Type B pancreatic cell (in vitro differentiated cells): Measurements from ENCODE around the gene PRKG1. TPM values are rescaled to one million over a fixed set of nuclear protein-coding genes. Genes with fewer than 3 reads are reported as not detected.

Source experiments
- DNase-seq: peaks from one replicate; pipeline ENCODE4 v3.0.0; 2021; ENCODE audit warnings: mixed read lengths; ENCODE audit not compliant: unreplicated experiment; ENCODE audit errors: extremely low spot score
- H3K27ac Mint-ChIP-seq: 2 replicates; pipeline ENCODE4 v1.8.0; 2021; ENCODE audit warnings: mild to moderate bottlenecking, mixed read lengths
- H3K27me3 Mint-ChIP-seq: 2 replicates; pipeline ENCODE4 v1.8.0; 2021; ENCODE audit warnings: mixed read lengths
- H3K36me3 Mint-ChIP-seq: 2 replicates; pipeline ENCODE4 v1.8.0; 2021; ENCODE audit warnings: mixed read lengths
- H3K4me1 Mint-ChIP-seq: one replicate; pipeline ENCODE4 v1.8.0; 2021; ENCODE audit warnings: mixed read lengths; ENCODE audit not compliant: unreplicated experiment
- H3K4me3 Mint-ChIP-seq: 2 replicates; pipeline ENCODE4 v1.8.0; 2021; ENCODE audit warnings: mild to moderate bottlenecking, mixed read lengths
- H3K9me3 Mint-ChIP-seq: 2 replicates; pipeline ENCODE4 v1.8.0; 2021; ENCODE audit warnings: mixed read lengths
- CTCF ChIP-seq: fragments of 200-600 bp; sonication (generic); conservative IDR thresholded peaks from 2 replicates; pipeline ENCODE4 v1.5.0; 2021; ENCODE audit warnings: antibody characterized with exemption, mild to moderate bottlenecking
- total RNA-seq: library from RNA; stranded (reverse); gene quantifications from 2 replicates; pipeline ENCODE4 v1.2.1, GENCODE V29; 2021; ENCODE audit warnings: low replicate concordance

The PRKG1 gene
- total RNA-seq, 1 donor from 2014 or later = 12.3 TPM

GRCh38 chr10:51072210-51072609, 2.1 kb upstream of the PRKG1 start:
- peaks cover 36% of the 10 kb centered on the region for H3K27me3 Mint-ChIP-seq
- H3K9me3 Mint-ChIP-seq = no peaks in the 10 kb centered on the region
- no peak for DNase-seq
- H3K27ac Mint-ChIP-seq = no peak overlapping the region
- peaks cover 12% of the 10 kb centered on the region for H3K4me1 Mint-ChIP-seq
- no peak overlapping the region for H3K4me3 Mint-ChIP-seq
- no peaks in the 10 kb centered on the region for H3K36me3 Mint-ChIP-seq
- no peak for TF ChIP-seq CTCF

GRCh38 chr10:51072921-51073434, 1.3 kb upstream of the PRKG1 start:
- no peak for TF ChIP-seq CTCF
- DNase-seq = no peak
- Mint-ChIP-seq H3K4me3 (peak overlapping the region; percentile 99), H3K27me3 (peaks cover 36% of the 10 kb centered on the region), H3K27ac (peak overlapping the region; percentile 90), H3K4me1 (peaks cover 12% of the 10 kb centered on the region), H3K9me3 (no peaks in the 10 kb centered on the region), H3K36me3 (no peaks in the 10 kb centered on the region)

- peak overlapping the region; percentile 99 for H3K4me3 Mint-ChIP-seq
- H3K9me3 Mint-ChIP-seq = no peaks in the 10 kb centered on the region
- peaks cover 36% of the 10 kb centered on the region for H3K27me3 Mint-ChIP-seq
- no peak for TF ChIP-seq CTCF
- DNase-seq = no peak
- no peaks in the 10 kb centered on the region for H3K36me3 Mint-ChIP-seq
- peaks cover 12% of the 10 kb centered on the region for H3K4me1 Mint-ChIP-seq
- H3K27ac Mint-ChIP-seq = peak overlapping the region; percentile 90
Observed at GRCh38 chr10:51073453-51074237, 642 bp upstream of the PRKG1 start.

- H3K4me1 Mint-ChIP-seq = peaks cover 25% of the 10 kb centered on the region
- H3K4me3 Mint-ChIP-seq = peak overlapping the region; percentile 99
- H3K27ac Mint-ChIP-seq = peak overlapping the region; percentile 90
- H3K9me3 Mint-ChIP-seq = no peaks in the 10 kb centered on the region
- H3K36me3 Mint-ChIP-seq = no peaks in the 10 kb centered on the region
- no peak for DNase-seq
- no peak for TF ChIP-seq CTCF
- peaks cover 32% of the 10 kb centered on the region for H3K27me3 Mint-ChIP-seq
Observed at GRCh38 chr10:51075043-51075872, 971 bp downstream of the PRKG1 start.

DNA sequence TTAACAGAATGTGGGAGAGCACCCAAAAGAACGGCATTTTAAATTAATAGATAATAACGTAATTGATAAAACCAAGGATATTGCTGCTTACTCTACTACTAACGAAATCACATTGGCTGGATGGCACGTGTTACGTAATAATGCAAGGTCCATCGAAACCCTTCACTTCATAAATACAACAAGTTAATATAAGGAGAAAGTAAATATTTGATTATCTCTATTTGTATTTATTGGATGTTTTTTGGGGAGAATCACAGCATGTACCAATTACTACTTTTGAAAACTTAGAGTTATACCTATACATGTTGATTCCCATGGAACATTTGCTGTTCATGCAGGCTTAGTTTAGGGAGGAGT, 1.6 kb downstream of the PRKG1 start:
- Mint-ChIP-seq H3K9me3 (no peaks in the 10 kb centered on the region), H3K36me3 (no peaks in the 10 kb centered on the region), H3K4me1 (peaks cover 26% of the 10 kb centered on the region), H3K27me3 (peaks cover 32% of the 10 kb centered on the region), H3K27ac (no peak overlapping the region), H3K4me3 (peak overlapping the region; percentile 99)
- DNase-seq = no peak
- no peak for TF ChIP-seq CTCF
